ENCODE data around the gene TBC1D14.

Gene TBC1D14

GRCh38 chr4:7020856-7021255 is 111.2 kb downstream of the TBC1D14 start:
- DNase-seq (ENCODE audit: low read depth in 2 of 2): no peak

DNA sequence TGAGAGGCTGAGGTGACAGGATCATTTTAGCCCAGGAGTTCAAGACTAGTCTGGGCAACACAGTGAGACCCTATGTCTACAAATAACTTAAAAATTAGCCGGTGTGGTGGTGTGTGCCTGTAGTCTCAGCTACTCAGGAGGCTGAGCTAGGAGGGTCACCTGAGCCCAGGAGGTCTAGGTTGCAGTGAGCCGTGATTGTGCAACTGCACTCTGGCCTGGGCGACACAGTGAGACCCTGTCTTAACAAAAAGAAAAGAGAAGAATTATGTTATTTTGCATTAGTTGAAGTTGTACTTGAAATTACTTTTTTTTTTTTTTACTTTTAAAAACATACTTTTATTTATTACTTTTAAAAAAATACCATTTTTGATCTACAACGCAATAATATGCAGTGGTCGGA is 111.7 kb downstream of the TBC1D14 start:
- DNase-seq (ENCODE audit: low read depth in 2 of 2): no peak

DNA sequence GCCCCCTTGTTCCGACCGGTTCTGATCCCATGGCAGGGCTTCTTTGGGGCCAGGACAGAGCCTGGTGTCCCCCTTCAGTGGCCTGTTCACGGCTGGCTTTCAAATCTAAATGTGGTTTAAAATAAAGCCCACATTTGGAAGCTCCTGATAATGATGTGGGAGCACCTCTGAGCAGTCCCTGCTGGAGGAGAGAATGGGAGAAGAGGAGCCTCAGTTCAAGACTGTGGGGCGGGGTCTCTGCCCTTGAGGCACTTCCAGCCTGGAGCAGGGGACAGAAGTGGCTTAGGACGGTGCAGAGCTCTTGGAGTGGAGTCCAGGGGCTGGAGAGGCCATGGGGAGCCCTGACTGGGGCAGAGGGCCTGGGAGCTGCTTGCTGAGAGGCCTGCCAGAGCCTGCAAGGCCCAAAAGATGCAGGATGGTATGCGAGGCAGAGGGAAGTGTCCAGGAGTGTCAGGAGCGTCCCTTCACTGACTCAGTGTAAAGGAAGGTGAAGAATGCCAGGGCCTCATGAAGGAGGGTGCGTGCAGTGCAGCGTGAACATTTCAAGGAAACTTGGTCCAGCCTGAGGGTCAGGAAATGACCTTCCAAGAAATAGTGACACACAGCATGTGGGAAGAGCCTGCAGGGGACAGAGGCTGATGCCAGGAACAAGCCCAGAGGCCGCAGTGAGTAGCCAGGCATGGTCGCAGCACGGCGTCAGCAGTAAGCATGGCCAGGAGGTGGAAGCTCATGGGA is 112.5 kb downstream of the TBC1D14 start:
- DNase-seq (ENCODE audit: low read depth in 2 of 2): no peak

DNA sequence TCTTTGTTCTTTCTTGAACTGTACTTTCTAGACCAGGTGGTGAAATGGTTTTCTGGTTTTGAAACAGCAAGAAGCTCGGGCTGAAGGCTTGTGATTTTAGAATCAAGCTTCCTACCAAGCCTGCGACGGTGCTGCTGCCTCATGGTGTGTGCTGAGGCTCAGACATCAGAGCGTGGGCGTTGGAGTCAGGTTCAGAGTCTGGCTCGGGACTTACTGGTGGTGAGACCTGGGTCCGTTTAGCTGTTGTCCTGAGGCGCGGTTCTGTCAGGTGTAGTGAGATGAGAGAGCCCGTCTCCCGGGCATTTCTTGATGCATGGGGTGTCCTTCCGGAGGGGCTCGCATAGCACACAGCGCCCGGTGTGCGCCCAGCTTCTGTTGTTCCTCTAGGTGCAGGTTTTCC is 113.9 kb downstream of the TBC1D14 start:
- DNase-seq (ENCODE audit: low read depth in 2 of 2): no peak

- no peak for DNase-seq (ENCODE audit: low read depth in 2 of 2)
Observed at GRCh38 chr4:7023901-7024300, 114.3 kb downstream of the TBC1D14 start.

GRCh38 chr4:7024336-7024890 is 114.8 kb downstream of the TBC1D14 start:
- DNase-seq (ENCODE audit: low read depth in 2 of 2): no peak

GRCh38 chr4:7025040-7025602 is 115.5 kb downstream of the TBC1D14 start:
- DNase-seq (ENCODE audit: low read depth in 2 of 2): no peak

DNA sequence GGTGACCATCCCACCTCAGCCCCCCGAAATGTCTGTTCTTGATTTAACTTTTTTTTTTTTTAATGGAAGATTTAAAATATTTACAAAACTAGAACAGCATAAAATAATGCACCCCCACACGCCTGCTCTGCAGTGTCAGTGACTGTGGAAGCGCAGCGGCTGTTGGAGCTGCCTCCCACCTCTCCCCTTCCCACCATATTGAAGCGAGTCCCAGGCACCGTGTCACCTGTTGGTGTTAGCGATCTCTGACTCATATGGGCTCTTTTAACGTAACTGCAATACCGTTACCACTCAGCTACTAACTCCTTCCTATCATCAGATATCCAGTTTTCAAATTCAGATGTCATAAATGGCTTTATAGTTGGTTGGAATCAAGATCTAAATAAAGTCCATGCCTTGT is 116.5 kb downstream of the TBC1D14 start:
- DNase-seq (ENCODE audit: low read depth in 2 of 2): no peak

GRCh38 chr4:7027284-7027683 is 117.7 kb downstream of the TBC1D14 start:
- no peak for DNase-seq (ENCODE audit: low read depth in 2 of 2)

- no peak for DNase-seq (ENCODE audit: low read depth in 2 of 2)
Observed at GRCh38 chr4:7027913-7028312, 118.3 kb downstream of the TBC1D14 start.

DNA sequence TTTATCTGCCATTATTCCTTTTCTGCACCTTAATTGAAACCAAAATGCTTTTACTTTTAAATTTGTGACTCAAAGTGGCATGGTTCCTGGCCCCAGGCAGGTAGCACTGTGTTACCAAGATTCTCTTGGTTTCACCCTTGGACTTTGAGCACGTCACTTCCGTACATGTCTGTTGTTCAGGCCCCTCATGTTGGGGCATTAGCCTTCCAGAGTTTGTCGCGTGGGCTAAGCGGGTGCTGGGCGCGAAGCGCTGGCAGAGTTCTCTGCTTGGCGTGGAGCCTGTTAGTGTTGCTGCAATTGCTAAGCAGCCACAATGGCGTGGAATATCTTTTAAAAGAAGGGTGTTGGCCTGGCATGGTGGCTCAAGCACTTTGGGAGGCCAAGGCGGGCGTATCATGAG is 119.6 kb downstream of the TBC1D14 start:
- no peak for DNase-seq (ENCODE audit: low read depth in 2 of 2)

DNA sequence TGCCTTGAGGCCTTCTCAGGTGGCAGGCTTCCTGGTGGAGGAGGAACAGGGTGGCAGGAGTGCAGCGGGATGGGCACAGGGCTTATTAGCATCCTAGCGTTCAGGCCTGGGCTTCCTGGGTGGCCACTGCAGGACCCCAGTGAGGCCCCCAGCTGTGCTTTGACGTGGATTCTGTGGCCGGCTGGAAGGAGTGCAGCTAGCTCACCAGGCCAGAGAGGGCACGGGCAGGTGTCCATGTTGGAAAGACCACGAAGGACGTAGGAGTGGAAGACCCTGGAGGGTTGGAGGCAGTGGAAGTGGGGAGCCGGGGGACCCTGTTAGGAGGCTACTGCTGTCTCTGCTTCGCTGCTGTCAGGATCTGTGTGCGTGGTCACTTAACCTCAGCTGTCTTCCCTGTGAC is 120.3 kb downstream of the TBC1D14 start:
- no peak for DNase-seq (ENCODE audit: low read depth in 2 of 2)

- DNase-seq (ENCODE audit: low read depth in 2 of 2): no peak
Observed at GRCh38 chr4:7030856-7031255, 121.2 kb downstream of the TBC1D14 start.

GRCh38 chr4:7031558-7032449 is 122.2 kb downstream of the TBC1D14 start:
- no peak for DNase-seq (ENCODE audit: low read depth in 2 of 2)

DNA sequence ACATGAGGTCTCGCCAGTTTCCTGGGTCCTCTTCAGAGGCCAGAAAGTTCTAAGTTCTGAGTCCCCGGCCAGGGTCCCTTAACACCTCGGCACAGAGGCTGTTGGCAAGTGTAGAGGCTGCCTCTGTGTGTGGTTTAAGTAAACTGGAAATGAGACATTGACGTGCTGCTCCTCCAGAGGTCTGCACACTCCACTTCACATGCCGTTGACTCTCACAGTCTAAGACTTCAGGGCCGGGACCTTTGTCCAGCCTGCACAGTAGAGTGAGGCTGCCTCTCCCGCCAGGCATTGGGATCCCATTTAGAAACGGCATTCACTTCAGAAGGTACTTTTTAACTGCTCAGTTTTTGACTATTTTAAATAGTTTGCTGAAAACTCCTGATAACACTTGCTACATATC is 123.0 kb downstream of the TBC1D14 start:
- no peak for DNase-seq (ENCODE audit: low read depth in 2 of 2)

DNA sequence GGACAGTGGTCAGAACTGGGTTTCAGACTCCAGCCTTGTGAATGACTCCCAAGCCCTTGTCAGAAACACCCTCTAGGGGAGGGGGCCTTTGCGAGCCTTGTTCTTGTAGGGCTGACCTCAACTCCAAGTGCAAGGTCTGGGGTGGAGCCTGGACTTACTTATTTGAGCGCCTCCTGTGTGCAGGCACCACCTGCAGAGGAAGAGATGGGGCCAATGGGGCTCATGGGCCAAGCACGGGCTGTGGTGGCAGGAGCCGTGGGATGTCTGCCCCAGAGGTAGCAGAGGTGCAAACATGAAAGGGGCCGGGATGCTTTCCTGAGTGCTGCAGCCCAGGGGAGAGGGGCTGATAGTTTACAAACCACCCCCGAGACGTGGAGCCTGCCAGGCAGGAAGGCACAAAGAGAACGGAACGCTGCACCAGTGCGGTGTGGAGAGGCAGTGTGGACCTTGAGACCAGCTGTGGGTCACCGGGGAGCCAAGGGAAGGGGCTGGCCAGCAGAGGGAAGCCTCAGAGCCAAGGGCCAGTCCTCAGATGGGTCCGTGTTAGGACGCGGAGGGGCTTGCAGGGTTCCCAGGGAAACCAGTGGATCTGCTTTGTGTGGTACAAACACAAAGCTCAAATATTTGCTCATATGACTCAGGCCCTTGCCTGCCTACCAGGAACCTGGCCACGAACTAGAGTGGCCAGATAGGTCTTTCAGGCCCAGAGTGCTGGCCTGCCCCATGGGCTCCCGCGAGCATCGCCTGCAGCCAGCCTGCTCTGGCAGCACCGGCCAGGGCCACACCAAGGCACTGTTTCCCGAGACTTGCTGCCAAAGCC is 124.8 kb downstream of the TBC1D14 start:
- DNase-seq (ENCODE audit: low read depth in 2 of 2): no peak

DNA sequence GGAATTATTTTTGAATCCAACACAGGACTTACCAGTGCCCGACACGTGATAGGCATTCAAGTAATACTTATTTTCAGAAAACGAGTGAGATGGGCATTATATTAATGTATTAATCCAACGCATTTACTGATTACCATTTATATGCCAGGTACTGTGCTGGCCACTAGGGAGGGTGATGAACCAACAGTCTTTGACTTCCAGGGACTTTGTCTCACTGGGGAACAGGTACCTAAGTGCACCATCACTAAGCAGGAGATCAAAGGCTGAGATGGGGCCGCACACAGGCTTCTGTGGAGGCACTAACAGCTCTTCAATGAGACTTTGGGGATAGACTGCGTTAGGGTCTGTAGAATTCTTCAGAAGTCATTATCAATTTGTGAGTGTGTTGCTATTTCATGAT is 127.8 kb downstream of the TBC1D14 start:
- no peak for DNase-seq (ENCODE audit: low read depth in 2 of 2)

- no peak for DNase-seq (ENCODE audit: low read depth in 2 of 2)
Observed at GRCh38 chr4:7040765-7041164, 131.1 kb downstream of the TBC1D14 start.

DNA sequence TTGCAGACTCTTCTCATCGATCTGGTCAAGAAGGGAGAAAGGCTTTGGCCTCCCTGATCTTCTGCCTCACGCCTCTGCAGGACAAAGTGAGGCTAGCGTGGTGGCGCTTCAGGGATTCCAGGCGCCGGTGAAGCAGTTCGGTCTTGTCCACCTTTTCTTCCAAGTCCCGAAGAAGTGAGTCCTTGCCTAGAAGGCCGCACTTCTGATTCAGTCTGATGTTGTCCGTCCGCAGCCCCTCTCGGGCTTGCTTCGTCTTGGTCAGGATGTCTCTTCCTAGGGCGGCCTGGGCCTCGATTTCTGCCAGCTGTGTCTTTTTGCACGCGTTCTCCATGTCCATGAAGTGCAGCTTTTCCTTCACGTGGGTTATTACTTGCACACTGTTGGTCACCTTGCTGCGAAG is 131.6 kb downstream of the TBC1D14 start:
- no peak for DNase-seq (ENCODE audit: low read depth in 2 of 2)

GRCh38 chr4:7041801-7042502 is 132.3 kb downstream of the TBC1D14 start:
- DNase-seq (ENCODE audit: low read depth in 2 of 2): no peak
